ENCODE results near the gene SNRPA.

GRCh38 chr19:40756502-40757110, 5.6 kb downstream of the SNRPA start:
- TF ChIP-seq REST (IDR thresholded peaks at IDR 0.05; ENCODE audit: low read depth, low read length), result no peak
- TF ChIP-seq CTCF (IDR thresholded peaks at IDR 0.05), result no peak
- no peak for TF ChIP-seq NFIC (IDR thresholded peaks at IDR 0.05; ENCODE audit: borderline replicate concordance)
- no peak for TF ChIP-seq JUND (IDR thresholded peaks at IDR 0.05)
- TF ChIP-seq FOXJ3 (CRISPR knock-in tag; IDR thresholded peaks at IDR 0.05), result no peak
- no peak for TF ChIP-seq TAF1 (IDR thresholded peaks at IDR 0.05; ENCODE audit: borderline replicate concordance, low read depth, low read length)
- TF ChIP-seq RAD21 (IDR thresholded peaks at IDR 0.05; ENCODE audit: low read length), result no peak
- TF ChIP-seq MEF2A (IDR thresholded peaks at IDR 0.05; ENCODE audit: borderline replicate concordance, low read depth), result no peak
- no peak for TF ChIP-seq USF2 (IDR thresholded peaks at IDR 0.05; ENCODE audit: borderline replicate concordance, low read depth, low read length)
